K562 (cell line): ENCODE data around the gene FBXO21. TPM values are rescaled to one million over a fixed set of nuclear protein-coding genes. Genes with fewer than 3 reads are reported as not detected.

Experiments
- ATAC-seq: fragments of 200-7000 bp; cut with Tn5 transposase; 3 replicates; pipeline ENCODE4 v1.9.1; 2020; ENCODE audit warnings: moderate library complexity
- BruUV-seq: library from RNA; stranded (reverse); fragments of 400-500 nt; replicated peaks from 2 replicates; lab custom pipeline; 2021; lab: Mats Ljungman, UMichigan
- CTCF ChIA-PET: fragments of 300-600 bp; formaldehyde crosslinking; extraction: SDS; loops from one replicate; lab custom pipeline; 2021; ENCODE audit warnings: low intra/inter-chr PET ratio; lab: Yijun Ruan, JAX
- POLR2A ChIA-PET: fragments of 300-600, 350-650 bp; sonication (Branson Sonifier 250); formaldehyde crosslinking; extraction: SDS; loops from one replicate; lab custom pipeline; 2021; ENCODE audit warnings: antibody characterized with exemption, inconsistent platforms; lab: Yijun Ruan, JAX
- DNase-seq, 4 experiments: peaks; one replicate each; pipeline versions ENCODE4 v3.0.0 to v3.0.0-alpha.2; 2011 to 2018; ENCODE audit warnings: low spot score in 3 of 4, mixed read lengths in 3 of 4; ENCODE audit errors: extremely low read depth in 1 of 4
- FAIRE-seq: peaks from 2 replicates; lab custom pipeline; 2011; peaks lifted over from hg19 to GRCh38; lab: Jason Lieb, UNC
- H2AFZ ChIP-seq: 2 replicates; pipeline ENCODE4 v1.6.0; 2011; ENCODE audit warnings: low read depth, low read length, control low read depth, inconsistent platforms
- H3K27ac ChIP-seq: fragments of 200-600 bp; 3 replicates; pipeline ENCODE4 v1.8.0; 2011; ENCODE audit warnings: low read depth, mild to moderate bottlenecking, control low read depth, inconsistent platforms, low read length, moderate library complexity, mixed read lengths; ENCODE audit errors: extremely low read depth
- H3K27me3 ChIP-seq, 2 experiments: fragments of 300-600 bp in 1 of 2; 2 replicates in 1 of 2; 3 replicates in 1 of 2; pipeline versions ENCODE4 v1.6.0 to v1.8.0; 2011; ENCODE audit warnings: inconsistent platforms in 2 of 2, low read length in 2 of 2, mild to moderate bottlenecking in 1 of 2, mixed read lengths in 1 of 2, moderate library complexity in 1 of 2; ENCODE audit not compliant: control insufficient read depth in 2 of 2, insufficient read depth in 2 of 2
- H3K36me3 ChIP-seq: fragments of 300-600 bp; 3 replicates; pipeline ENCODE4 v1.8.0; 2011; ENCODE audit warnings: mild to moderate bottlenecking, low read length, inconsistent platforms; ENCODE audit not compliant: control insufficient read depth, insufficient read depth
- H3K4me1 ChIP-seq, 2 experiments: fragments of 200-600 bp in 1 of 2; replicated peaks in 1 of 2; 2 replicates in 1 of 2; 3 replicates in 1 of 2; pipeline versions ENCODE4 v1.5.1 to v1.8.0; 2011; ENCODE audit warnings: inconsistent platforms in 2 of 2, low read length in 2 of 2, mild to moderate bottlenecking in 1 of 2, mixed read lengths in 1 of 2, moderate library complexity in 1 of 2; ENCODE audit not compliant: control insufficient read depth in 2 of 2, insufficient read depth in 2 of 2
- H3K4me2 ChIP-seq: 2 replicates; pipeline ENCODE4 v1.6.1; 2011; ENCODE audit warnings: low read length, control low read depth, inconsistent platforms, mixed read lengths; ENCODE audit not compliant: insufficient read depth
- H3K4me3 ChIP-seq: fragments of 200-600 bp; sonication (generic), shearing (Covaris generic); 2 replicates; pipeline ENCODE4 v1.5.1; 2016; ENCODE audit warnings: control low read depth, inconsistent platforms
- H3K79me2 ChIP-seq: fragments of 200-600 bp; 3 replicates; pipeline ENCODE4 v1.8.0; 2011; ENCODE audit warnings: low read length, inconsistent platforms; ENCODE audit not compliant: control insufficient read depth, insufficient read depth
- H3K9ac ChIP-seq, 2 experiments: 2 replicates each; pipeline versions ENCODE4 v1.6.0 to v1.6.1; 2011; ENCODE audit warnings: low read depth in 2 of 2, low read length in 2 of 2, control low read depth in 1 of 2, inconsistent platforms in 1 of 2, mild to moderate bottlenecking in 1 of 2, mixed read lengths in 1 of 2; ENCODE audit not compliant: insufficient read depth in 1 of 2
- H3K9me1 ChIP-seq: one replicate; pipeline ENCODE4 v1.6.0; 2011; ENCODE audit warnings: inconsistent platforms, mild to moderate bottlenecking, low read length, moderate library complexity; ENCODE audit not compliant: control insufficient read depth, insufficient read depth
- H3K9me3 ChIP-seq: replicated peaks from 2 replicates; pipeline ENCODE4 v1.5.1; 2011; ENCODE audit warnings: low read depth, low read length, inconsistent platforms; ENCODE audit not compliant: control insufficient read depth, insufficient read depth
- H4K20me1 ChIP-seq: replicated peaks from 2 replicates; pipeline ENCODE4 v1.6.1; 2011; ENCODE audit warnings: low read length, inconsistent platforms, mixed read lengths; ENCODE audit not compliant: control insufficient read depth, insufficient read depth
- E2F6 ChIP-seq, 2 experiments: IDR thresholded peaks; 2 replicates each; pipeline ENCODE4 v1.6.1; 2011; ENCODE audit warnings: borderline replicate concordance in 1 of 2, control low read depth in 1 of 2, low read depth in 1 of 2, low read length in 1 of 2, mild to moderate bottlenecking in 1 of 2, mixed read lengths in 1 of 2, moderate library complexity in 1 of 2; ENCODE audit not compliant: insufficient read depth in 1 of 2, insufficient read length in 1 of 2, poor library complexity in 1 of 2, severe bottlenecking in 1 of 2; ENCODE audit errors: extremely low read depth in 1 of 2
- FOXA3 ChIP-seq, 2 experiments: fragments of 450-650 bp in 1 of 2; sonication (generic) in 1 of 2; formaldehyde crosslinking; IDR thresholded peaks in 1 of 2; conservative IDR thresholded peaks in 1 of 2; 2 replicates each; pipeline versions ENCODE4 v1.4.0 to v1.8.0; 2020 to 2022; ENCODE audit warnings: mild to moderate bottlenecking in 2 of 2, missing genetic modification reagents in 1 of 2
- FOXO4 ChIP-seq: fragments of 450-650 bp; formaldehyde crosslinking; IDR thresholded peaks from 2 replicates; pipeline ENCODE4 v1.4.0; 2020; ENCODE audit warnings: mild to moderate bottlenecking, moderate library complexity
- JUNB ChIP-seq: fragments of 450-650 bp; formaldehyde crosslinking; conservative IDR thresholded peaks from 2 replicates; pipeline ENCODE4 v1.4.0; 2020; ENCODE audit warnings: mild to moderate bottlenecking
- MCM2 ChIP-seq: fragments of 450-650 bp; IDR thresholded peaks from 2 replicates; pipeline ENCODE4 v1.6.1; 2017; ENCODE audit warnings: low read depth, mild to moderate bottlenecking
- RB1 ChIP-seq: fragments of 450-650 bp; IDR thresholded peaks from 2 replicates; pipeline ENCODE4 v1.6.1; 2017; ENCODE audit warnings: low read depth, mild to moderate bottlenecking
- RBM22 ChIP-seq: fragments of 200-400 bp; formaldehyde crosslinking; IDR thresholded peaks from 2 replicates; pipeline ENCODE4 v1.6.1; 2018; ENCODE audit warnings: low read length, low read depth; ENCODE audit not compliant: poor library complexity, severe bottlenecking
- SMARCC2 ChIP-seq: fragments of 450-650 bp; IDR thresholded peaks from 2 replicates; pipeline ENCODE4 v1.6.1; 2017; ENCODE audit warnings: antibody characterized with exemption, moderate library complexity, mild to moderate bottlenecking, low read depth
- SP1 ChIP-seq: sonication (generic); formaldehyde crosslinking; IDR thresholded peaks from 2 replicates; pipeline ENCODE4 v1.8.1; 2022; ENCODE audit warnings: mild to moderate bottlenecking, missing genetic modification reagents
- THAP7 ChIP-seq: fragments of 250-450 bp; sonication (Bioruptor Pico); IDR thresholded peaks from 2 replicates; pipeline ENCODE4 v1.5.0; 2021
- THRB ChIP-seq: fragments of 450-650 bp; formaldehyde crosslinking; conservative IDR thresholded peaks from 2 replicates; pipeline ENCODE4 v1.4.0; 2022; ENCODE audit warnings: mild to moderate bottlenecking, missing genetic modification characterization
- ZFX ChIP-seq: sonication (generic); formaldehyde crosslinking; IDR thresholded peaks from 2 replicates; pipeline ENCODE4 v1.8.0; 2022; ENCODE audit warnings: mild to moderate bottlenecking, missing genetic modification reagents, moderate library complexity
- ZKSCAN8 ChIP-seq: fragments of 200-800 bp; sonication (Bioruptor generic); IDR thresholded peaks from 2 replicates; pipeline ENCODE4 v1.6.1; 2016; ENCODE audit warnings: missing genetic modification characterization, missing compliant biosample characterization
- ZNF239 ChIP-seq: fragments of 250-450 bp; sonication (Bioruptor Pico); IDR thresholded peaks from 2 replicates; pipeline ENCODE4 v1.4.0; 2020; ENCODE audit warnings: mild to moderate bottlenecking
- WGBS: fragments of 100-300 bp; shearing (Covaris generic); methylation state at CpG from one replicate; pipeline ENCODE4 v1.1.6; 2016; ENCODE audit warnings: low coverage, mixed read lengths; ENCODE audit not compliant: insufficient coverage; ENCODE audit errors: missing lambda C conversion rate; 5-methylcytosine and 5-hydroxymethylcytosine counted together
- in situ Hi-C: fragments of 300-500 bp; cut with MboI; formaldehyde crosslinking; loops from 4 replicates; pipeline ENCODE4 v1.15.0; 2018; ENCODE audit warnings: inconsistent platforms, mixed read lengths
- intact Hi-C: fragments of 100-400 bp; cut with micrococcal nuclease; formaldehyde crosslinking; loops from 2 replicates; pipeline ENCODE4 v1.14.2; 2022
- polyA plus RNA-seq, 8 experiments: library from polyadenylated mRNA; depleted of rRNA in 4 of 8; stranded (reverse) in 5 of 8; unstranded in 3 of 8; fragments of >200 nt; fragmentation: Nextera tagmentation in 2 of 8; fragmentation: Illumina TruSeq in 1 of 8; extraction: Ambion mirVana in 2 of 8; extraction: Trizol in 1 of 8; gene quantifications; 2 replicates each; pipeline versions ENCODE4 v1.2.1 to v1.2.3, GENCODE V29; 2011 to 2014; ENCODE audit warnings: inconsistent platforms in 1 of 8, missing spikeins in 1 of 8
- total RNA-seq, 7 experiments: library from RNA; depleted of rRNA in 6 of 7; stranded (reverse); fragments of >200 nt in 6 of 7; fragmentation: Illumina TruSeq in 2 of 7; extraction: Trizol in 2 of 7; gene quantifications; 2 replicates each; pipeline versions ENCODE4 v1.2.1 to v1.2.3, GENCODE V29; 2011 to 2021; ENCODE audit warnings: low replicate concordance in 1 of 7

FBXO21 gene
- total and polyA plus RNA-seq, 9 of the 15 experiments (the other 6 are each of a cell fraction or from before 2014, with no cell fraction given), result 3.0 to 50.9 (median 9.1) TPM

GRCh38 chr12:117144599-117144998, 45.7 kb downstream of the FBXO21 start:
- 88% methylated on average over 15 of the region's 15 CpGs for WGBS
- CTCF ChIA-PET, result interaction anchor here (0.5 kb wide), 1 partner anchor 56 kb away, joined by 3 read pairs; no protein-coding TSS in a partner anchor

More at GRCh38 chr12:117144599-117144998, 45.7 kb downstream of the FBXO21 start:
- DNase-seq, result no peak
- Histone ChIP-seq H3K4me3 (no peak overlapping the region), H2AFZ (no peak overlapping the region), H3K9me1 (no peaks in the 10 kb centered on the region), H3K27me3 (no peaks in the 10 kb centered on the region), H3K9me3 (no peaks in the 10 kb centered on the region), H4K20me1 (0 out of 2 replicates have a peak, but pooled peaks cover 4% of the 10 kb centered on the region), H3K79me2 (no peaks in the 10 kb centered on the region), H3K27ac (no peak overlapping the region), H3K4me1 (peaks cover 5 to 6% of the 10 kb centered on the region in 2 experiments; a peak in 3 of 5 replicates), H3K4me2 (no peak overlapping the region), H3K36me3 (peaks cover 15% of the 10 kb centered on the region; the same call in 2 of the 3 replicates), H3K9ac (no peak overlapping the region)
- no peak for ATAC-seq
- intact Hi-C loops, result no loop called here
- FAIRE-seq, result no peak
- in situ Hi-C loops, result loop anchor here (25.0 kb wide), 1 partner anchor 1182 kb away; no protein-coding TSS in a partner anchor
- POLR2A ChIA-PET, result interaction anchor here (0.6 to 0.7 kb wide), 2 partner anchors 13 to 463 kb away, joined by 3 to 4 read pairs; no protein-coding TSS in a partner anchor
- BruUV-seq, result no TSS peak
- TF ChIP-seq THAP7 (no peak), SP1 (no peak), FOXO4 (no peak), FOXA3 (CRISPR knock-in tag; conservative IDR thresholded peaks at IDR 0.05 in 1 of 2, IDR thresholded peaks at IDR 0.05 in 1 of 2) (no peak), RBM22 (no peak), ZFX (CRISPR knock-in tag) (no peak), SMARCC2 (no peak), ZKSCAN8 (CRISPR knock-in tag) (no peak), MCM2 (no peak), RB1 (no peak), JUNB (CRISPR knock-in tag) (no peak), E2F6 (IDR thresholded peaks at IDR 0.05; ENCODE audit: borderline replicate concordance in 1 of 2, extremely low read depth in 1 of 2, insufficient read depth in 1 of 2, insufficient read length in 1 of 2, low read depth in 1 of 2, low read length in 1 of 2, poor library complexity in 1 of 2, severe bottlenecking in 1 of 2) (no peak), THRB (CRISPR knock-in tag) (no peak), ZNF239 (CRISPR knock-in tag) (no peak)
